GM10847 (cell line): Measurements from ENCODE around the gene HOXC11.

ENCODE experiments used
- POLR2A ChIP-seq: IDR thresholded peaks from 2 replicates; pipeline ENCODE4 v1.6.1; 2011; ENCODE audit not compliant: insufficient read length; ENCODE audit errors: extremely low read depth

Gene HOXC11

DNA sequence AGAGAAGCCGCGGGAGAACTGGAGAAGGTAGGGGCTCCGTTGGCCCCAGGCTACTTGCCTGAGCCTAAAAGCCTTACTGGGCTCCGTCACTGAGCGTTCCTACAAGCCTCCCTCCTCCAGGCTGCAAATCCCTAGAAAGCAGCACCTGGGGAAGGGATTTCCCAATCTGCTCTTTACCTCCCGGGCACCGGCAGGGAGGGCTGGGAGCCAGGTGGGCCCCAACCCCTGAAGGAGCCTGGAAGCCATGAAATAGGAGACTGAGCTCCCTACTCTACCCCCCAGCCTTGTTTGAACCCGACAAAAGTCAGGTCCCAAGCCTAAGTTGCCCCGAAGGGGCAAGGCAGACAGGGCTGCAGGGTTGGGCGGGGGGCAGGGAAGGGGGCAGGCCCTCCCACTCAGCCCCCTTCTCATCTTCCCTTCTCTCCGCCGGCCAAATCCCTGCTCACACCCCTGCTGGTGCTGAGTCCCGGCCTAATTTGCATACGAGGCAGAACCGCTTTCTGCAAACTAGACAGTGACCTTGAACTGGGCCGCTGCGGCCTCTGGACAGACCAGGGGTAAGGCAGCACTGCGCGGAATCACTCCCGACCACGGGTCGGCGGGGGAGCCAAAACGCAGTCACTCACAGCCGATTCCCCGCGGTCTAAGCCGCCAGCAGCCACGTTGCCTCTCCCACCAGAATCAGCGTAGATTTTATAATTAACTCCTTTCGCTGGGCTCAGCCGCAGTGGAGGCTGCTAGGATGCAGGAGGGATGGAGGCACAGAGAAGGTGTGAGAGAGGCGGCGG is 21.9 kb upstream of the HOXC11 start:
- TF ChIP-seq POLR2A = no peak

DNA sequence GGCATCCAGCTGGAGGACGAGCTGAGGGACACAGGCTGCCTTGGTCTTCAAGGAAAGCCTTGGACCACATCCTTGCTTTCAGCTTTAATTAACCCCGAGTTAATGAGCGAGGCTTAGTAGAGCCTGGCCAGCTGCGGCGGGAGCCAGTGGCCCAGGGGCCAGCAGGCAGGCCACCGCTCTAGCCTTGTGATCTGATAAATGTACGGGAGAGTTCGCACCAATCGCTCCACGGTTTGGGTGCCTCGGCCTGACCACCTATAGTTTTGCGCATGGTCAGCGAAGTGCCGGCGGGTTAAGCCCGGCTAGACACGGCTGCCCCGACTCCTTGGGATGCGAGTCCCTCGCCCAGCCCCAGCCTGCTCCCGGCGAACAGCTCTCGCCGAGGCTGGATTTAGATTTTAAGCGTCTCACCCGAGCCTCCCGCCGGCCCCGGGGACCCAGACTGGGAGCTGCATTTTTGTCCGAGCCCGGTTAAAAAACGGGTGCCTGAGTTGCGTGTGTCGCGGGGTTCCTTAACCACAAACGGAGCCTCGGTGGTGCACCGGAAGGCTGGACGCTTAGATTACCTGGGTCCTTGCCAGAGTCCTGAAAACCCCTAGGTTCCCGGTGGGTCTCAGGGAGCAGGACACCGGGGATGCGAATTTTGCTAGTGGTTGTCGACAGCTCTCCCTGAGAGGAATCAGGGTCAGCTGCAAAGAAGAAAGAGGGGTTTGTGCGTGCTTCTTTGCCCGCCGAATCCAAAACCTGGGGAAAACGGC is 21.2 kb upstream of the HOXC11 start:
- no peak for TF ChIP-seq POLR2A

DNA sequence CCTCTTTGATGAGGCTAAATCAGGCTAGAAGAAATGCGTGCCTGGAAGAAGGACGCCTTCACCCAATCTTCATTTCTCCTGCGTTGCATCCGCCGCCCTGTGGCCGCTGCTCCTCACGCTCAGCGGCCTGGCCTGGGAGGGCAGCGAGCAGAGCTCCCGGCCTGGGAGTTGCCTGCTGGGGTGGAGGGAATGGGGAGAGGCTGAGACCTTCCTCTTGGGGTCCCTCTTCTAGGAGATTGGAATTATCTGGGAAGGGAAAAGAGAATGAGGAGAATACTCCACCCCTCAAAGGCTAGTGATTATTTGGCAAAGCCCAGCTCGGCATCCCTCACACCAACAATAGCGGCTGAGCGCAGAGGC is 20.6 kb upstream of the HOXC11 start:
- no peak for TF ChIP-seq POLR2A

DNA sequence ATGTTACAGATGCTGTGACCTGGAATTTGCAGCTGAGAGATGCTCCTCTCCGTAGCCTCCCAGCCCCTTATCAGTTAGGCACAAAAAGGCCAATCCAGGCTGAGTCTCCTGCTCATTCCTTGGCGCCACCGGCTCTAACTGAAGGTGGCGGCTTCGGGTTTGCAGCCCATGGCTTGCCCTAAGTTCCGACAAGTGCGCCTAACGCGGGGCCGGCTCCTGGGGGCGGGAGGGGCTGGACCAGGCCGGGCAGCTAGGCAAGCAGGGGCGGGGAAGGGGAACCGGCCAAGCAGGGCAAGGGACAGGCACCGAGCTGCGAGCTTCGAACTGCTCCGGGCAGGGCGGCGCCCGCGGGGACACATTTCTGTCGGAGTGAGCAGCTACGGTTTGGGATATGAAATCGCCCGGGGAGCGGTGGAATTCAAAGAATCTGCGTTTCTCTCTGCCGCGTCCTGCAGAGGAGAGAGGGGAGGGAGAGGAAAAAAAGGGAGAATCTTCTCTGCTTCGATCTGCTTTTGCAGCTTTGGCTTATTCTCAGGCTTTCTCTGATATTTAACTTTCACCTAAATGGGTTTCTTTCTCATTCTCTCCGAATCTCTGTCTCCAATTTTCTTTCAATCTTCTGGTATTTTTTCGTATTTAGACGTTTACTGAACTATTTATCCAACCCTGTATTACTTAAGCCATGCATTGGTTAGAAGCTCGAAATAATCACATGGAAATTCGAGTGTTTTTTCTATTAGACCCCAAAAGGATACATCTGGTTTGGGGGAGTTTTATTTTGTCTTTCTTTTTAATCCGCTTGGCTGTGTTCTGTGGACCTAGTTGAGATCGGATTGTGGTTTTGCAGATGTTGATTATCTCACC is 19.8 kb upstream of the HOXC11 start:
- no peak for TF ChIP-seq POLR2A

DNA sequence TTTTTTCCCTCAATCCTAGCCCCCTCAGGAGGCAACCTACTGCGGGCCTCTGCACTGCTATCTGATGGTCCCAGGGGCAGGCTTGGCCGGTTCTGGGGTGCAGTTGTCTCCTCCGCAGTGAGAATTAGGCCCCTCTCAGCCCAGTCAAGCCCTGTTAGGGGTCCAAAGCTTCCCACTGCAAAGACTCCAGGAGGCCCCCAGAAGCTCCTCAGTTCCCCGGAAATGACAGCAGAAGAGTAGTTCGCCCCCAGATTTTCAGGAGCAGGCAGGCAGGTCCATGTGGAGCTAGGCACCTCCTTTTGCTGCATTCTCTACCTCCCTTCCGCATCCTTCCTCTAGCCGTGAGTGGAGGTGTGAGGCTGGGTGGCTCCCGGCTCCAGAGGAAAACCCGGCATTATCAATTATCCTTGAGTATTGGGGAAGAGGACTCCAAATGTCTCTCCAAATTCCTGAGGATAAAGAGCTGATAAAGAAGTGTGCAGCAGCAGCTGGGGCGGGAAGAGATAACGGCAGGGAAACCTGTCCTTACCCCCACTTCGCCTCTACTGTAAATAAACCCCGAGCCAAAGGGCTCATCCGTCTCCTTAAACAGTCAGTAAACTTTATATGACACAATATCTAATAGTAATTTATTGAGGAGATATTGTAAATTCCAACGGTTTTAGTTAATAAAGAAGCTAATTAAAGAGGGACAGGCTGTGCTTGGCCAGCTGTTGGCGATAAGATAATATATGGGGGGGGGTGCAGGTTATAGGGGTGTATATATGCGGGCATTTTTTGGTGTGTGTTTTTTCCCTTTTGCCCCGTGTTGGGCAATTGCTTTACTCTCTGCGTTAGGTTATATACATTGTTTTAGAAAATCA is 18.9 kb upstream of the HOXC11 start:
- no peak for TF ChIP-seq POLR2A

DNA sequence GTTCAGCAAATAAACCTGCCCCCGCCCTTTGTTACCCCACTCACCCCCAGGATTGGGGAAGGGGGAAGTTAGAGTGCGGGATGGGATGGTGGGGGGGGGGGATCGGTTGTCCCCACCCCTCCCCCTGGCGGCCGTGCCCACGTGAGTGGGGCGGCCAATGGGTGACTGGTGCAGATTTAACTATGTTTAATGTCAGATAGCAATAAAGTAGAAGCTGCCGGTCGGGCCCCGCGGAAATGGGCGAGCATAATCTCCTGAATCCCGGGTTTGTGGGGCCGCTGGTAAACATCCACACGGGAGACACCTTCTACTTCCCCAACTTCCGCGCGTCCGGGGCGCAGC is 18.3 kb upstream of the HOXC11 start, which contains the start of gene HOXC12:
HOXC12 (plus strand) TSS at position 210 of the 342 bp plus-strand sequence; CDS start at position 237, 27 bp downstream.
- TF ChIP-seq POLR2A = no peak

DNA sequence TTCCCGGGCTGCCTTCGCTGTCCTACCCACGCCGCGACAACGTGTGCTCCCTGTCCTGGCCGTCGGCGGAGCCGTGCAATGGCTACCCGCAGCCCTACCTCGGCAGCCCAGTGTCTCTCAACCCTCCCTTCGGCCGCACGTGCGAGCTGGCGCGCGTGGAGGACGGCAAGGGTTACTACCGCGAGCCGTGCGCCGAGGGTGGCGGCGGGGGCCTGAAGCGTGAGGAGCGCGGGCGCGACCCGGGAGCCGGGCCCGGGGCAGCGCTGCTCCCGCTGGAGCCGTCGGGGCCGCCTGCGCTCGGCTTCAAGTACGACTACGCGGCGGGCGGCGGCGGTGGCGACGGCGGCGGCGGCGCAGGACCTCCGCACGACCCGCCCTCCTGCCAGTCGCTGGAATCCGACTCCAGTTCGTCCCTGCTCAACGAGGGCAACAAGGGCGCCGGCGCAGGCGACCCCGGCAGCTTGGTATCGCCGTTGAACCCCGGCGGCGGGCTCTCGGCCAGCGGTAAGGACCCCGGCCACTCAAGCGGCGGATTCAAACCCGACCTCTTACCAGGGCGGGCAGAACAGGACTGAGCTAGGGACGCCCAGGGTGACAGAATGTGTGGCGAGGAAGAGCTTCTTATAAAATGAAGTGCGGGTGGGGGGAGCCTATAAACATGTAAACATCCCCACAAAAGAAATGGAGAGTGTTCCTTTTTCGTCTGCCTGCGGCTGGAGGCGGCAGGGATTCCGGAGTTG is 17.7 kb upstream of the HOXC11 start:
- no peak for TF ChIP-seq POLR2A

DNA sequence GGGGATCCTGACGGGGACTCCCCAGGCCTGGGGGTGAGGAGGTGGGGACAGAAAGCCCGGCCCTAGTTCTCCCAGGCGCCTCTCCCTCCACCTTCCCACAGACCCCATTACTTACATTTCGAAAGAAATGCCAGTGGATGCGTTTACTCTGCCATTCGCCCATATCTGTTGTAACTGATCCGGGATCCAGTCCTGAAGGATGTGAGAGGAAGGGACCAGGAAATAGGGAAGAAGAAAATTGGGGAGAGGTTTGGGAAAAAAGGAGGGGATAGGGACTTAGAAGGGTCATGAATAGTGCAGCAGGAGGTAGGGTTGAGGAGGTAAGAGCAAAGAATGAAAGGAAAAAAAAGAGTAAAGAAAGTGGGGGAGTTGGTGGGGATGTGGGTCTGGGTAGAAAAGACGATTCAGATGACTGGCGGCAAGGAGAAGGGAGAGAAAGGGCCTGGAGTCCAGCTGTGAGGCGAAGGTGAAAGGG is 17.1 kb upstream of the HOXC11 start:
- TF ChIP-seq POLR2A = no peak

DNA sequence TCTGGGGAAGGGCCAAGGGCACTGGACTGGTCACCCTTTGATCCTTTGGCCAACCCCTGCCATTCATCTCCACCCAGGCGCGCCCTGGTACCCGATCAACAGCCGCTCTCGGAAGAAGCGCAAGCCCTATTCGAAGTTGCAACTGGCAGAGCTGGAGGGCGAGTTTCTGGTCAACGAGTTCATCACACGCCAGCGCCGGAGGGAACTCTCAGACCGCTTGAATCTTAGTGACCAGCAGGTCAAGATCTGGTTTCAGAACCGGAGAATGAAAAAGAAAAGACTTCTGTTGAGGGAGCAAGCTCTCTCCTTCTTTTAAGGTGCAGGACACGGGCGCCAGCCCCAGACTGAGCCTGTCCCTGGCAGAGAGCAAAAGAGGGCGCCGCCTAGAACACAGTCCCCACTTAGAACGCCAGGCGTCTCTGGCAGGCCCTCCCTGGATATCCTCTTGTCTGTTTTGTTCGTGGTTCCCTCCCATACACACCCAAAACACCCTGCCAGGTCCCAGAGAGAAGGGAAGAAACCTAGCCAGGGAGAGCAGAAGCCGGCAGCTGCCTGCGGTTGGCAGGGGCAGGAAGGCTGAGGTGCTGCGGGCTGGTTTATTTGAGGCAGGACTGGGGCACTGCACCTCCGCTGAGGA is 16.6 kb upstream of the HOXC11 start:
- TF ChIP-seq POLR2A = no peak

DNA sequence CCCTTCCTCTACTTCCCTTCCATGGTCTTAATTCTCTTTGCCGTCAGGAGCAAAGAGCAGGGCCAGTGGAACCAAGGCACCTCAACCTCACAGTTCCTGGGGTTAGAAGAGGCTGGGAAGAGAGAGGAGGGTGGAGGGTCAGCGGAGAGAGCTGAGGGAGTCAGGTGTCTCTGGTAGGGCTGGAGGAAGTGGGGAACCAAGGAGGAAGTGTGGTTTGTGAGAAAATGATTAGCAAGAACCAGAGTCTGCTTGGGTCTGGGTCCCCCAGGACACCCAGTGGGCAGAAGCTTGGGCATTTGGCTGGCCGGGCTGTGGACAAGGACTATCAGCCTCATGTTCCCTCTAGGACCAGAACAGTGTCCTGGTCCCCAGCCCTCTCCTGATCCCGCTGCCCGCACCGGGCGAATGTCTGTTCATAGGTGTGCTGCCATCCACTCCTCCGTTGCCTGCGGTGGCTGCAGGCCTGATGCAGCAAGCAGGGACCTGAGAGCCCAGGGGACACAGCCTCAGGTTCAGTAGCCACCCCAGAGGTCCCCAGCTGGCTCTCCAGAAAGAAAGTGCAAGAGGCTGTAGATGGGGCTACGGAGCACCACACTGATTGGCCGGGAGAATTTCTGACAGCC is 15.9 kb upstream of the HOXC11 start:
- TF ChIP-seq POLR2A = no peak

DNA sequence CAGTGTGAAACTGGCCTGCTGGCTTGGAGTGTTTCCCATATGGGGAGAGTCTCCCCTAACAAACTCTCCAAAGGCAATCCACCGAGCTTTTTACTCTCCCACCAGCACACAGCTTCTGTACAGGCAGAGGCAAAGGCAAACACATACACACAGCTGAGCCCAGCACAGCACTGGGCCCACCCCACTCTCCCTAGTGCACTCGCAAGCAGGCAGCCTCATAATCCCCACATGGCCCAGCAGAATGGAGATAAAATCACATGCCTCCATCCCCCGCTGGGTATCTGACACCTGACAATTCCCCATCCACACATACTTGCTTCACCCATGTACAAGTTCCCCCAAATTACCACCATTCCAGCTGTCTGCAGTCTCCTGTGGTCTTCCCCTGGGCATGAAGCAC is 14.8 kb upstream of the HOXC11 start:
- TF ChIP-seq POLR2A = no peak

DNA sequence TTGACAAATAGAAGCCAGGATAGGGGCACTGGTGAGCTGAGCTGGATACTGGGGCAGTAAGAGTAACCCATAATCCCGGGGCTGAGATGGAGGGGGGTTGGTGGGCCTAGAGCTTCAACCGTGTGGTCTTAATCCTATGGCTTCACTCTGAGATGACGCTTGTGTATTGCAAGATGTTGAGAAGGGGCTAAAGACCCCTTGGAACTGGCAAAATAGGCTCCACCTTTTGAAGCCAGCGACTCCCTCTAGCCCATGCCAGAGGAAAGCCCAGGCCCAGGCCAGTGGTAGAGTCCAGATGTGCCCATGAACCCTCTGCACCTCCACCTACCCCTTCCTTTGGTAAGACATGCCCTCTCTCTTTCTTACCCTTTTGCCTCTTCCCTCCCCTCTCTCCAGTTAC is 13.6 kb upstream of the HOXC11 start:
- TF ChIP-seq POLR2A = no peak

DNA sequence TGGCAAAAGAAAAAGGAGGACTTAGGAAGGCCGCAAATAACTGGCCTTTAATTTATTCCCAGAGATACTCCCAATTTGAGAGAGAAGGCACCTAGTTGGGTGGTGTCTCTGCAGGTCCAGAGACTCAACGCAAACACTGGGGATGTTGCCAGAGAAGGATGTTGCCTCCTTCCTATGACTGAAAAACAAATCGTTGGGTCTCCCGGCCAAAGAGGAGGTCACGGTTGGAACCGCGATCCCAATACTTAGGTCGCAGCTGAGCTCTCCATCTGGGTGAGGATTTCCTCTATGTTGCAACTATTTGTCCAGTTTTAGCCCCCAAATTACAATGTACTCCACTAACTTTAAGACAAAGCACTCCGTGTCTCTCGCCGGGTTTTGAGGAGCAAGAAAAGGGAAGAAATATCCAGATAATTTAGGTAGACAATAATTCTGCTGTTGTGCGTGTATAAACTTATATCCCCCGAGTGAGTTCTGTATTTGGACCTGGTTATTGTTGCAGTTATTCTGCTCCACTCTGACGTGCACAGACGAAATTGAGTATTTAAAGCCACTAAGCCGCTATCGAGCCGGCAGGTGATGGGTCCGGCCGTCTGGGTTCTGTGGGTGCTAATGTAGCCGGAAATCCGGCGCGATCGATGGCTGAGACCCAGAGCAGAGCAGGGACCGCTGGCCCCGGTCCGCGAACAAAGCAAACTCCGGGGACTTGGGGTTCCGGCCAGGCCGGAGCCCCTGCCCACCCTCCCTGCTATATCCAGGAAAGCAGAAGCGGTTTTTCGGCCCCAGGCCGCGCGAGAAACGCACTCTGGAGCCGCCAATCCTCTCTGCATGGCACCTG is 12.5 kb upstream of the HOXC11 start:
- TF ChIP-seq POLR2A = no peak
